H1 (cell line): ENCODE measurements around the gene FBLIM1. TPM values are rescaled to one million over a fixed set of nuclear protein-coding genes. Genes with fewer than 3 reads are reported as not detected.

Experiments
- CTCF ChIA-PET: fragments of 300-600 bp; sonication (Branson Sonifier 250); formaldehyde crosslinking; loops from one replicate; lab custom pipeline; 2021; ENCODE audit not compliant: partially characterized antibody; lab: Charles Lee
- POLR2A ChIA-PET: fragments of 300-600 bp; sonication (Branson Sonifier 250); formaldehyde crosslinking; loops from one replicate; lab custom pipeline; 2021; ENCODE audit warnings: inconsistent platforms; ENCODE audit not compliant: partially characterized antibody; lab: Charles Lee
- DNase-seq, 2 experiments: peaks; one replicate each; pipeline versions ENCODE4 v3.0.0 to v3.0.0-alpha.2; 2010 to 2022; ENCODE audit warnings: low spot score in 2 of 2, low read depth in 1 of 2, mixed read lengths in 1 of 2
- FAIRE-seq: peaks from 2 replicates; lab custom pipeline; 2011; peaks lifted over from hg19 to GRCh38; lab: Jason Lieb, UNC
- H2AFZ ChIP-seq: 2 replicates; pipeline ENCODE4 v1.8.1; 2012; ENCODE audit warnings: low read length, inconsistent platforms
- H2AK5ac ChIP-seq: 2 replicates; pipeline ENCODE4 v1.6.1; 2013; ENCODE audit warnings: low read depth, low read length
- H2BK120ac ChIP-seq: replicated peaks from 2 replicates; pipeline ENCODE3; 2013; ENCODE audit warnings: low read depth, low read length, inconsistent platforms
- H2BK12ac ChIP-seq: 2 replicates; pipeline ENCODE4 v1.6.1; 2013; ENCODE audit warnings: low read depth, low read length
- H2BK15ac ChIP-seq: 2 replicates; pipeline ENCODE4 v1.6.1; 2013; ENCODE audit warnings: low read length
- H2BK20ac ChIP-seq: 2 replicates; pipeline ENCODE4 v1.6.1; 2013; ENCODE audit warnings: low read length
- H2BK5ac ChIP-seq: 2 replicates; pipeline ENCODE4 v1.6.1; 2013; ENCODE audit warnings: low read depth, low read length
- H3K14ac ChIP-seq: 2 replicates; pipeline ENCODE4 v1.6.1; 2013; ENCODE audit warnings: inconsistent platforms; ENCODE audit not compliant: insufficient read length
- H3K18ac ChIP-seq: 2 replicates; pipeline ENCODE4 v1.6.1; 2013; ENCODE audit warnings: low read length; ENCODE audit errors: extremely low read depth
- H3K23ac ChIP-seq: 2 replicates; pipeline ENCODE4 v1.6.1; 2013; ENCODE audit warnings: inconsistent platforms; ENCODE audit not compliant: insufficient read length
- H3K23me2 ChIP-seq: 2 replicates; pipeline ENCODE4 v1.6.1; 2013; ENCODE audit warnings: low read depth, low read length
- H3K27ac ChIP-seq: 2 replicates; pipeline ENCODE4 v1.6.1; 2011; ENCODE audit warnings: low read depth, low read length, inconsistent platforms
- H3K27me3 ChIP-seq, 4 experiments: replicated peaks in 1 of 4; 1 replicate in 1 of 4; 2 replicates in 3 of 4; pipeline versions ENCODE4 v1.6.1 to v1.8.1; 2011 to 2013; ENCODE audit warnings: low read length in 3 of 4, mild to moderate bottlenecking in 3 of 4, inconsistent platforms in 2 of 4, mixed read lengths in 2 of 4, moderate library complexity in 1 of 4; ENCODE audit not compliant: control insufficient read depth in 3 of 4, insufficient read depth in 3 of 4; ENCODE audit errors: extremely low read depth in 1 of 4
- H3K36me3 ChIP-seq, 4 experiments: 2 replicates each; pipeline versions ENCODE4 v1.6.1 to v1.8.1; 2011 to 2013; ENCODE audit warnings: mild to moderate bottlenecking in 4 of 4, low read length in 3 of 4, moderate library complexity in 2 of 4, control low read depth in 1 of 4, inconsistent platforms in 1 of 4; ENCODE audit not compliant: insufficient read depth in 4 of 4, control insufficient read depth in 2 of 4
- H3K4ac ChIP-seq: replicated peaks from 2 replicates; pipeline ENCODE3; 2013; ENCODE audit warnings: low read length, low read depth, mixed read lengths, inconsistent platforms; ENCODE audit not compliant: insufficient read length
- H3K4me1 ChIP-seq, 4 experiments: replicated peaks in 1 of 4; 1 replicate in 1 of 4; 2 replicates in 3 of 4; pipeline versions ENCODE4 v1.6.1 to v1.8.1; 2011 to 2013; ENCODE audit warnings: low read length in 3 of 4, inconsistent platforms in 2 of 4, mixed read lengths in 1 of 4; ENCODE audit not compliant: insufficient read depth in 4 of 4, control insufficient read depth in 3 of 4
- H3K4me2 ChIP-seq, 2 experiments: 2 replicates each; pipeline versions ENCODE4 v1.6.1 to v1.8.1; 2011 to 2013; ENCODE audit warnings: low read depth in 2 of 2, low read length in 2 of 2, control low read depth in 1 of 2, inconsistent platforms in 1 of 2, mild to moderate bottlenecking in 1 of 2; ENCODE audit not compliant: insufficient read depth in 1 of 2
- H3K4me3 ChIP-seq, 4 experiments: fragments of 200-600, 300-600 bp in 1 of 4; sonication (generic), shearing (Covaris generic), sonication (Bioruptor Twin) in 1 of 4; 2 replicates each; pipeline versions ENCODE4 v1.5.1 to v1.8.1; 2011 to 2016; ENCODE audit warnings: low read length in 4 of 4, low read depth in 3 of 4, control low read depth in 2 of 4, inconsistent platforms in 2 of 4, mild to moderate bottlenecking in 2 of 4, mixed read lengths in 1 of 4, moderate library complexity in 1 of 4; ENCODE audit not compliant: insufficient read depth in 2 of 4; ENCODE audit errors: extremely low read depth in 1 of 4
- H3K56ac ChIP-seq: replicated peaks from 2 replicates; pipeline ENCODE3; 2013; ENCODE audit warnings: low read depth, mild to moderate bottlenecking, mixed read lengths, low read length, inconsistent platforms; ENCODE audit not compliant: insufficient read length
- H3K79me1 ChIP-seq: 2 replicates; pipeline ENCODE4 v1.6.1; 2013; ENCODE audit warnings: low read depth, low read length, control low read depth
- H3K79me2 ChIP-seq, 2 experiments: 2 replicates each; pipeline versions ENCODE4 v1.6.1 to v1.8.1; 2012 to 2013; ENCODE audit warnings: low read length in 2 of 2, mild to moderate bottlenecking in 2 of 2, inconsistent platforms in 1 of 2; ENCODE audit not compliant: insufficient read depth in 2 of 2, control insufficient read depth in 1 of 2
- H3K9ac ChIP-seq, 4 experiments: replicated peaks in 1 of 4; 1 replicate in 1 of 4; 2 replicates in 3 of 4; pipeline versions ENCODE4 v1.6.1 to v1.8.1; 2011 to 2013; ENCODE audit warnings: low read depth in 3 of 4, low read length in 3 of 4, control low read depth in 2 of 4, mild to moderate bottlenecking in 2 of 4, moderate library complexity in 2 of 4, inconsistent platforms in 1 of 4; ENCODE audit errors: extremely low read depth in 1 of 4
- H3K9me3 ChIP-seq, 2 experiments: 2 replicates each; pipeline versions ENCODE4 v1.6.1 to v1.8.1; 2012 to 2013; ENCODE audit warnings: mild to moderate bottlenecking in 2 of 2, moderate library complexity in 2 of 2, control low read depth in 1 of 2, inconsistent platforms in 1 of 2, low read depth in 1 of 2, low read length in 1 of 2, mixed read lengths in 1 of 2; ENCODE audit not compliant: insufficient read depth in 2 of 2
- H4K20me1 ChIP-seq, 2 experiments: replicated peaks in 1 of 2; 2 replicates each; pipeline versions ENCODE3 to v1.8.1; 2011 to 2013; ENCODE audit warnings: inconsistent platforms in 2 of 2, low read length in 2 of 2, mild to moderate bottlenecking in 1 of 2; ENCODE audit not compliant: insufficient read depth in 2 of 2, control insufficient read depth in 1 of 2
- H4K5ac ChIP-seq: 2 replicates; pipeline ENCODE4 v1.6.1; 2013; ENCODE audit warnings: low read length, low read depth, mixed read lengths, inconsistent platforms; ENCODE audit not compliant: insufficient read length
- H4K8ac ChIP-seq: 2 replicates; pipeline ENCODE4 v1.8.0; 2013; ENCODE audit warnings: mild to moderate bottlenecking, moderate library complexity, low read length, inconsistent platforms; ENCODE audit not compliant: insufficient read depth; ENCODE audit errors: extremely low read depth
- H4K91ac ChIP-seq: replicated peaks from 2 replicates; pipeline ENCODE3; 2013; ENCODE audit warnings: low read length, mixed read lengths, inconsistent platforms; ENCODE audit not compliant: insufficient read length
- POLR2A ChIP-seq, 2 experiments: IDR thresholded peaks; 1 replicate in 1 of 2; 2 replicates in 1 of 2; pipeline ENCODE4 v1.6.1; 2011; ENCODE audit warnings: low read depth in 2 of 2, low read length in 2 of 2, mild to moderate bottlenecking in 2 of 2; ENCODE audit errors: control extremely low read depth in 1 of 2
- WGBS, 2 experiments: shearing (Covaris generic) in 1 of 2; methylation state at CpG; one replicate each; pipeline versions ENCODE4 v1.1.6 to v1.1.7; 2013 to 2015; ENCODE audit warnings: low lambda C conversion rate in 2 of 2, mixed read lengths in 2 of 2, inconsistent platforms in 1 of 2, low coverage in 1 of 2, missing lambda C conversion rate in 1 of 2; ENCODE audit not compliant: insufficient replicate concordance in 2 of 2, insufficient coverage in 1 of 2, insufficient read length in 1 of 2; ENCODE audit errors: extremely low coverage in 1 of 2, missing lambda C conversion rate in 1 of 2; 5-methylcytosine and 5-hydroxymethylcytosine counted together
- polyA plus RNA-seq, 7 experiments: library from polyadenylated mRNA; depleted of rRNA in 3 of 7; stranded (reverse) in 5 of 7; unstranded in 2 of 7; fragments of >200 nt in 5 of 7; fragments of 200-250 nt in 2 of 7; gene quantifications; 1 replicate in 5 of 7; 2 replicates in 1 of 7; 4 replicates in 1 of 7; pipeline versions ENCODE4 v1.2.1 to v1.2.3, GENCODE V29; 2011 to 2013; ENCODE audit warnings: missing spikeins in 2 of 7, mixed read lengths in 2 of 7
- total RNA-seq: library from RNA; stranded (reverse); fragmentation: NEBNext Ultra II Directional; extraction: Animal tissue kit (Norgen Biotek cat#: 25700); gene quantifications from 2 replicates; pipeline ENCODE4 v1.2.1, GENCODE V29; 2021
- TF ChIP-seq, protein P1 (sequence below): IDR thresholded peaks from 2 replicates; pipeline ENCODE4 v1.6.1; 2012; ENCODE audit warnings: inconsistent platforms

The FBLIM1 gene
- total and polyA plus RNA-seq, 2 of the 8 experiments (the other 6 are each of a cell fraction or from before 2014, with no cell fraction given) = 66.6 to 66.7 TPM

DNA sequence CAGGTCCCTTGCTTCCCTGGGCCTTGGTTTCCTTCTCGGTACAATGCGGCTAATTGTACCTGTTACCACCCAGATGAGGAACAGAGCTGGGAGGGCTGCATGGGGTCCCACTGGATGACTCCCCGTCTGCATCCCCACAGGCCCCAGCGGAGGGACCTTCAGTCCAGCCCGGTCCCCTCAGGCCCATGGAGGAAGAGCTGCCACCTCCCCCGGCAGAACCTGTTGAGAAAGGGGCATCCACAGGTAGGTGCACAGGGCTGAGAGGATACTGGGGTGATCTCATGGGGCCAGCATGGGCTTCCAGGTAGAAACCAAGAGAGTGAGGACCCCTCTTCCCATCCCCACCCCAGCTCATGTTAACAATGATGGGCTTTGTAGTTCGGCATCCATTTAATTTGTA lies 9.8 kb downstream of the FBLIM1 start:
- Histone ChIP-seq H3K18ac (no peak overlapping the region), H3K23me2 (no peaks in the 10 kb centered on the region), H2BK5ac (no peak overlapping the region), H2AK5ac (no peak overlapping the region), H3K14ac (no peak overlapping the region), H3K4me1 (no peaks in the 10 kb centered on the region; a peak in 2 of 7 replicates), H4K8ac (no peak overlapping the region), H4K20me1 (peaks cover 5 to 12% of the 10 kb centered on the region in 2 experiments), H3K27me3 (no peaks in the 10 kb centered on the region), H3K27ac (no peak overlapping the region), H3K36me3 (peaks cover 25 to 82% (median 51%) of the 10 kb centered on the region in 4 experiments), H3K4ac (no peak overlapping the region), H3K79me1 (peaks cover 8% of the 10 kb centered on the region), H2BK12ac (no peak overlapping the region), H2BK20ac (no peak overlapping the region), H3K9me3 (no peaks in the 10 kb centered on the region), H3K4me3 (no peak overlapping the region), H2BK120ac (no peak overlapping the region), H3K79me2 (peaks cover 0 to 8% of the 10 kb centered on the region in 2 experiments; a peak in 1 of 4 replicates), H3K56ac (no peak overlapping the region), H2BK15ac (no peak overlapping the region), H2AFZ (no peak overlapping the region), H3K23ac (no peak overlapping the region), H3K4me2 (no peak overlapping the region), H3K9ac (no peak overlapping the region), H4K5ac (no peak overlapping the region), H4K91ac (no peak overlapping the region)
- DNase-seq (no peak), FAIRE-seq (no peak)
- CTCF ChIA-PET = interaction anchor here (0.8 to 1.5 kb wide), 2 partner anchors 10 to 27 kb away, joined by 3 to 4 read pairs; no protein-coding TSS in a partner anchor
- 92% methylated on average over 4 of the region's 7 CpGs; no CpG with 5 or more reads in 1 of the 2 experiments for whole genome bisulfite sequencing, 2 experiments
- peak in 1 of 2 experiments; percentile 36; a peak in 1 of 3 replicates for TF ChIP-seq POLR2A (IDR thresholded peaks at IDR 0.05; ENCODE audit: control extremely low read depth in 1 of 2, low read depth in 2 of 2, low read length in 2 of 2)
- TF ChIP-seq, protein P1, sequence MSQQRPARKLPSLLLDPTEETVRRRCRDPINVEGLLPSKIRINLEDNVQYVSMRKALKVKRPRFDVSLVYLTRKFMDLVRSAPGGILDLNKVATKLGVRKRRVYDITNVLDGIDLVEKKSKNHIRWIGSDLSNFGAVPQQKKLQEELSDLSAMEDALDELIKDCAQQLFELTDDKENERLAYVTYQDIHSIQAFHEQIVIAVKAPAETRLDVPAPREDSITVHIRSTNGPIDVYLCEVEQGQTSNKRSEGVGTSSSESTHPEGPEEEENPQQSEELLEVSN = no peak
- POLR2A ChIA-PET = interaction anchor here (1.6 to 5.3 kb wide), 4 partner anchors 9 to 19 kb away, joined by 7 to 37 read pairs (median 10); no protein-coding TSS in a partner anchor
